Lower leg skin (tissue), 3 donors: ENCODE measurements around the gene CSMD2.

Experiments used
- CTCF ChIP-seq, 3 donors: fragments of 450-650 bp; IDR thresholded peaks; one replicate each; pipeline ENCODE4 v1.5.1; 2016; ENCODE audit warnings: antibody characterized with exemption in 3 of 3, mild to moderate bottlenecking in 3 of 3, moderate library complexity in 2 of 3
- POLR2A ChIP-seq, 2 donors: fragments of 450-650 bp; IDR thresholded peaks; one replicate each; pipeline ENCODE4 v1.6.1; 2016 to 2017; ENCODE audit warnings: antibody characterized with exemption in 2 of 2, mild to moderate bottlenecking in 1 of 2, moderate library complexity in 1 of 2

DNA sequence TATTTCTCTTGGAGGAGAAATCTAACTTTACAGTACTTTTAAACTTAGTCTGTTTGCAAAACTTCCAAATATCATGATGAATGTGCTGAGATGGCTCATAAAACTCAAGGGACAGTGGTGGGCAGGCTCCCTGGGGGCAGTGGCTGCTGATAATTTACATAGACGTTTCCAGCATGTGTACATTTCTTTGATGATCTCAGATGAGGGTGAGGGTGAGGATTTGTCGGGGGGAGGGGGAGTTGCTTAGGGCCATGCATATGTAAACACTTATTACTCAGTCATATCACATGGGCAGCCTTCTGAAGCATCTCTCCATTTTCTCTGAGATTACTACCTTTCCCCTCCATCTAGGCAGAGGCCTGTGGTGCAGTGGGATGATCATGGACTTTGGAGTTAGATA lies 454.1 kb downstream of the CSMD2 start:
- TF ChIP-seq CTCF (IDR thresholded peaks at IDR 0.05) (no peak), POLR2A (IDR thresholded peaks at IDR 0.05) (no peak)
